HepG2 (cell line): ENCODE measurements around the gene CCT3. TPM values are rescaled to one million over a fixed set of nuclear protein-coding genes. Genes with fewer than 3 reads are reported as not detected.
A peak's percentile ranks its signal among the peaks of the same experiment; 100 is the strongest.

Experiments
- BCL6 ChIP-seq: IDR thresholded peaks from 2 replicates; pipeline ENCODE4 v1.6.1; 2016; ENCODE audit warnings: missing genetic modification reagents, missing compliant biosample characterization
- E2F1 ChIP-seq: sonication (generic); formaldehyde crosslinking; IDR thresholded peaks from 2 replicates; pipeline ENCODE4 v1.5.0; 2020; ENCODE audit warnings: missing genetic modification reagents
- KLF16 ChIP-seq, 2 experiments: sonication (generic) in 1 of 2; formaldehyde crosslinking in 1 of 2; IDR thresholded peaks; 2 replicates each; pipeline versions ENCODE4 v1.6.1 to v1.8.0; 2016 to 2023; ENCODE audit warnings: missing genetic modification reagents in 2 of 2, missing compliant biosample characterization in 1 of 2
- MXD1 ChIP-seq: sonication (generic); formaldehyde crosslinking; IDR thresholded peaks from 2 replicates; pipeline ENCODE4 v1.4.0; 2020; ENCODE audit warnings: mild to moderate bottlenecking, missing genetic modification reagents
- NFATC3 ChIP-seq: sonication (generic); formaldehyde crosslinking; IDR thresholded peaks from 2 replicates; pipeline ENCODE4 v1.5.1; 2020; ENCODE audit warnings: mild to moderate bottlenecking, missing genetic modification reagents
- PCBP2 ChIP-seq: fragments of 200-400 bp; formaldehyde crosslinking; optimal IDR thresholded peaks from 2 replicates; pipeline ENCODE3; 2018; ENCODE audit warnings: low read length, low read depth; ENCODE audit not compliant: poor library complexity, severe bottlenecking
- SRF ChIP-seq: IDR thresholded peaks from 2 replicates; pipeline ENCODE4 v1.6.1; 2011; ENCODE audit warnings: mild to moderate bottlenecking, low read depth, low read length, moderate library complexity
- TAF15 ChIP-seq: fragments of 200-400 bp; formaldehyde crosslinking; IDR thresholded peaks from one replicate; pipeline ENCODE4 v1.6.1; 2018; ENCODE audit warnings: mild to moderate bottlenecking, low read depth, low read length; ENCODE audit not compliant: poor library complexity, severe bottlenecking
- TCF12 ChIP-seq, 2 experiments: fragments of 450-650 bp in 1 of 2; sonication (generic) in 1 of 2; formaldehyde crosslinking in 1 of 2; IDR thresholded peaks; 2 replicates each; pipeline versions ENCODE4 v1.6.1 to v1.8.0; 2017 to 2022; ENCODE audit warnings: antibody characterized with exemption in 1 of 2, mild to moderate bottlenecking in 1 of 2, missing genetic modification reagents in 1 of 2, moderate library complexity in 1 of 2
- THRA ChIP-seq: sonication (generic); formaldehyde crosslinking; IDR thresholded peaks from 2 replicates; pipeline ENCODE4 v1.4.0; 2020; ENCODE audit warnings: missing genetic modification reagents, borderline replicate concordance
- ZBTB49 ChIP-seq: sonication (generic); formaldehyde crosslinking; IDR thresholded peaks from 2 replicates; pipeline ENCODE4 v1.4.0; 2020; ENCODE audit warnings: missing genetic modification reagents, borderline replicate concordance
- ZNF101 ChIP-seq: sonication (generic); formaldehyde crosslinking; IDR thresholded peaks from 2 replicates; pipeline ENCODE4 v1.4.0; 2020; ENCODE audit warnings: mild to moderate bottlenecking, low read depth, missing genetic modification reagents, borderline replicate concordance
- ZNF276 ChIP-seq: sonication (generic); formaldehyde crosslinking; IDR thresholded peaks from 2 replicates; pipeline ENCODE4 v1.4.0; 2020; ENCODE audit warnings: mild to moderate bottlenecking, low read depth, missing genetic modification reagents
- ZNF280B ChIP-seq: sonication (generic); formaldehyde crosslinking; IDR thresholded peaks from 2 replicates; pipeline ENCODE4 v1.5.0; 2020; ENCODE audit warnings: missing genetic modification reagents, mild to moderate bottlenecking, borderline replicate concordance
- ZNF329 ChIP-seq: sonication (generic); formaldehyde crosslinking; IDR thresholded peaks from 2 replicates; pipeline ENCODE4 v1.9.0; 2021; ENCODE audit warnings: low read depth, mild to moderate bottlenecking, missing genetic modification reagents
- ZNF441 ChIP-seq: sonication (generic); formaldehyde crosslinking; IDR thresholded peaks from 2 replicates; pipeline ENCODE4 v1.7.0; 2021; ENCODE audit warnings: missing genetic modification reagents, borderline replicate concordance
- ZNF576 ChIP-seq: sonication (generic); formaldehyde crosslinking; IDR thresholded peaks from 2 replicates; pipeline ENCODE4 v1.4.0; 2020; ENCODE audit warnings: mild to moderate bottlenecking, missing genetic modification reagents
- ZSCAN9 ChIP-seq: IDR thresholded peaks from 2 replicates; pipeline ENCODE4 v1.6.1; 2016; ENCODE audit warnings: borderline replicate concordance
- polyA plus RNA-seq, 8 experiments: library from polyadenylated mRNA; depleted of rRNA in 3 of 8; stranded (reverse) in 7 of 8; unstranded in 1 of 8; fragments of >200 nt; fragmentation: Illumina TruSeq in 4 of 8; extraction: Trizol in 4 of 8; gene quantifications; 2 replicates each; pipeline versions ENCODE4 v1.2.1 to v1.2.3, GENCODE V29; 2011 to 2016; ENCODE audit warnings: low read depth in 4 of 8, missing spikeins in 1 of 8, mixed read lengths in 1 of 8; ENCODE audit not compliant: insufficient read depth in 1 of 8
- total RNA-seq, 5 experiments: library from RNA; depleted of rRNA; stranded (reverse); fragments of >200 nt; fragmentation: Illumina TruSeq; extraction: Trizol; gene quantifications; 2 replicates each; pipeline ENCODE4 v1.2.3, GENCODE V29; 2016; ENCODE audit warnings: low read depth in 1 of 5

Gene CCT3
- total and polyA plus RNA-seq, 2 of the 13 experiments (the other 11 are each of a cell fraction or from before 2014, with no cell fraction given): 319 to 615 TPM

- peak; percentile 39; the same call in 1 of the 2 replicates for TF ChIP-seq MXD1
- no peak for TF ChIP-seq TAF15
- no peak for TF ChIP-seq SRF
- TF ChIP-seq ZBTB49 (CRISPR knock-in tag): no peak
- TF ChIP-seq KLF16 (CRISPR knock-in tag; IDR thresholded peaks at IDR 0.05): 0 out of 4 replicates have a peak, but pooled peaks of 1 of the 2 experiments have one; percentile 71
- TF ChIP-seq ZNF441 (CRISPR knock-in tag): no peak
- 0 out of 2 replicates have a peak, but pooled peaks have one; percentile 31 for TF ChIP-seq ZNF576 (CRISPR knock-in tag)
- TF ChIP-seq TCF12 (IDR thresholded peaks at IDR 0.05): no peak
- TF ChIP-seq TCF12 (CRISPR knock-in tag; IDR thresholded peaks at IDR 0.05): no peak
- TF ChIP-seq ZNF280B (CRISPR knock-in tag): no peak
- TF ChIP-seq ZSCAN9 (CRISPR knock-in tag): 0 out of 2 replicates have a peak, but pooled peaks have one; percentile 52
- no peak for TF ChIP-seq NFATC3 (CRISPR knock-in tag)
- peak; percentile 85 for TF ChIP-seq THRA (CRISPR knock-in tag)
- no peak for TF ChIP-seq E2F1 (CRISPR knock-in tag)
- TF ChIP-seq ZNF101: no peak
- TF ChIP-seq ZNF329 (CRISPR knock-in tag): no peak
- TF ChIP-seq ZNF276: no peak
- TF ChIP-seq PCBP2: no peak
- 0 out of 2 replicates have a peak, but pooled peaks have one; percentile 31 for TF ChIP-seq BCL6
Measured at GRCh38 chr1:156356875-156357534, 18.9 kb upstream of the CCT3 start (continued).
